ENCODE data around the gene MAPKAPK2.

MAPKAPK2 gene

GRCh38 chr1:206766251-206766856 is 81.6 kb downstream of the MAPKAPK2 start:
- Histone ChIP-seq H3K9me3 (ENCODE audit: insufficient read depth, low read depth, low read length) (no peaks in the 10 kb centered on the region), H3K9ac (ENCODE audit: low read depth, low read length, poor library complexity, severe bottlenecking) (peak overlapping the region; percentile 39), H3K4me3 (ENCODE audit: low read length, poor library complexity, severe bottlenecking) (peak overlapping the region; percentile 20), H3K79me2 (ENCODE audit: insufficient read depth, low read length) (no peaks in the 10 kb centered on the region), H3K27me3 (ENCODE audit: insufficient read depth, low read length, poor library complexity, severe bottlenecking) (no peaks in the 10 kb centered on the region), H3K4me1 (ENCODE audit: insufficient read depth, low read length, poor library complexity, severe bottlenecking) (peaks cover 60% of the 10 kb centered on the region), H4K20me1 (ENCODE audit: insufficient read depth, low read length, poor library complexity, severe bottlenecking) (no peaks in the 10 kb centered on the region), H3F3A (ENCODE audit: low read depth) (peaks cover 4% of the 10 kb centered on the region; the same call in 1 of the 2 replicates), H3K9me2 (replicated peaks; ENCODE audit: low read depth, low read length) (no peaks in the 10 kb centered on the region), H2AFZ (ENCODE audit: low read length) (no peak overlapping the region), H3K36me3 (ENCODE audit: insufficient read depth, low read length) (no peaks in the 10 kb centered on the region), H3K4me2 (ENCODE audit: low read depth, low read length, poor library complexity, severe bottlenecking) (peak overlapping the region; percentile 66)
- TF ChIP-seq CTCF (conservative IDR thresholded peaks at IDR 0.05; ENCODE audit: low read length) = no peak
- TF ChIP-seq EZH2phosphoT487 (IDR thresholded peaks at IDR 0.05; ENCODE audit: borderline replicate concordance) = no peak

- no peaks in the 10 kb centered on the region for H3K9me3 ChIP-seq (ENCODE audit: insufficient read depth, low read depth, low read length)
- H3K9ac ChIP-seq (ENCODE audit: low read depth, low read length, poor library complexity, severe bottlenecking) = peak overlapping the region; percentile 25
- H3K4me3 ChIP-seq (ENCODE audit: low read length, poor library complexity, severe bottlenecking) = no peak overlapping the region
- TF ChIP-seq EZH2phosphoT487 (IDR thresholded peaks at IDR 0.05; ENCODE audit: borderline replicate concordance) (no peak), CTCF (conservative IDR thresholded peaks at IDR 0.05; ENCODE audit: low read length) (no peak)
- peaks cover 4% of the 10 kb centered on the region; the same call in 1 of the 2 replicates for H3F3A ChIP-seq (ENCODE audit: low read depth)
- peak overlapping the region; percentile 45 for H3K4me2 ChIP-seq (ENCODE audit: low read depth, low read length, poor library complexity, severe bottlenecking)
- H2AFZ ChIP-seq (ENCODE audit: low read length) = 0 out of 2 replicates have a peak overlapping the region, but pooled peaks have one; percentile 0
- H3K36me3 ChIP-seq (ENCODE audit: insufficient read depth, low read length) = no peaks in the 10 kb centered on the region
- H3K27me3 ChIP-seq (ENCODE audit: insufficient read depth, low read length, poor library complexity, severe bottlenecking) = no peaks in the 10 kb centered on the region
- H3K79me2 ChIP-seq (ENCODE audit: insufficient read depth, low read length) = no peaks in the 10 kb centered on the region
- peaks cover 82% of the 10 kb centered on the region for H3K4me1 ChIP-seq (ENCODE audit: insufficient read depth, low read length, poor library complexity, severe bottlenecking)
- H4K20me1 ChIP-seq (ENCODE audit: insufficient read depth, low read length, poor library complexity, severe bottlenecking) = no peaks in the 10 kb centered on the region
- H3K9me2 ChIP-seq (replicated peaks; ENCODE audit: low read depth, low read length) = no peaks in the 10 kb centered on the region
Measured at GRCh38 chr1:206768472-206769303, 84.0 kb downstream of the MAPKAPK2 start.

- H3K9me3 ChIP-seq (ENCODE audit: insufficient read depth, low read depth, low read length) = no peaks in the 10 kb centered on the region
- no peak overlapping the region for H3K4me3 ChIP-seq (ENCODE audit: low read length, poor library complexity, severe bottlenecking)
- H3K79me2 ChIP-seq (ENCODE audit: insufficient read depth, low read length) = no peaks in the 10 kb centered on the region
- H3K9ac ChIP-seq (ENCODE audit: low read depth, low read length, poor library complexity, severe bottlenecking) = peak overlapping the region; percentile 46
- H3K36me3 ChIP-seq (ENCODE audit: insufficient read depth, low read length) = no peaks in the 10 kb centered on the region
- H3K9me2 ChIP-seq (replicated peaks; ENCODE audit: low read depth, low read length) = no peaks in the 10 kb centered on the region
- H2AFZ ChIP-seq (ENCODE audit: low read length) = 0 out of 2 replicates have a peak overlapping the region, but pooled peaks have one; percentile 0
- H3K4me2 ChIP-seq (ENCODE audit: low read depth, low read length, poor library complexity, severe bottlenecking) = peak overlapping the region; percentile 45
- H3K4me1 ChIP-seq (ENCODE audit: insufficient read depth, low read length, poor library complexity, severe bottlenecking) = peaks cover 88% of the 10 kb centered on the region
- peaks cover 4% of the 10 kb centered on the region; the same call in 1 of the 2 replicates for H3F3A ChIP-seq (ENCODE audit: low read depth)
- no peaks in the 10 kb centered on the region for H3K27me3 ChIP-seq (ENCODE audit: insufficient read depth, low read length, poor library complexity, severe bottlenecking)
- H4K20me1 ChIP-seq (ENCODE audit: insufficient read depth, low read length, poor library complexity, severe bottlenecking) = no peaks in the 10 kb centered on the region
- no peak for TF ChIP-seq EZH2phosphoT487 (IDR thresholded peaks at IDR 0.05; ENCODE audit: borderline replicate concordance)
- no peak for TF ChIP-seq CTCF (conservative IDR thresholded peaks at IDR 0.05; ENCODE audit: low read length)
Measured at GRCh38 chr1:206769304-206769731, 84.6 kb downstream of the MAPKAPK2 start.

All from Loucy (cell line).